Cardiac muscle cell (in vitro differentiated cells and primary cell): ENCODE results near the gene CCND2. TPM values are rescaled to one million over a fixed set of nuclear protein-coding genes. Genes with fewer than 3 reads are reported as not detected.

Experiments used
- DNase-seq, 2 donors: peaks; one replicate each; pipeline versions ENCODE4 v3.0.0 to v3.0.0-alpha.2; 2010 to 2017; ENCODE audit warnings: low read depth in 1 of 2, low spot score in 1 of 2
- H3K27ac ChIP-seq: fragments of 200-600 bp; sonication (generic); 2 replicates; pipeline ENCODE4 v1.5.1; 2016
- H3K27me3 ChIP-seq: fragments of 200-600 bp; sonication (generic); 2 replicates; pipeline ENCODE4 v1.6.0; 2016; ENCODE audit warnings: control low read depth
- H3K36me3 ChIP-seq: fragments of 200-600 bp; sonication (generic); 2 replicates; pipeline ENCODE4 v1.5.1; 2016; ENCODE audit warnings: control low read depth
- H3K4me1 ChIP-seq: fragments of 200-600 bp; sonication (generic); 2 replicates; pipeline ENCODE4 v1.8.1; 2017; ENCODE audit warnings: low read depth, mild to moderate bottlenecking, mixed run types
- H3K4me3 ChIP-seq: fragments of 200-600 bp; sonication (generic); 2 replicates; pipeline ENCODE4 v1.5.1; 2016; ENCODE audit warnings: mild to moderate bottlenecking
- H3K9me3 ChIP-seq: fragments of 200-600 bp; sonication (generic); 2 replicates; pipeline ENCODE4 v1.5.1; 2017; ENCODE audit warnings: low read depth, mild to moderate bottlenecking, control low read depth
- polyA plus RNA-seq: library from polyadenylated mRNA; unstranded; fragments of >200 nt; fragmentation: Nextera tagmentation; extraction: Ambion mirVana; gene quantifications from 2 replicates; pipeline ENCODE4 v1.2.1, GENCODE V29; 2016
- total RNA-seq: library from RNA; depleted of rRNA; stranded (reverse); fragments of >200 nt; gene quantifications from 2 replicates; pipeline ENCODE4 v1.2.3, GENCODE V29; 2016
- TF ChIP-seq, protein P1 (sequence below): IDR thresholded peaks from 2 replicates; pipeline ENCODE4 v1.5.1; 2012; ENCODE audit warnings: low read depth, mild to moderate bottlenecking, low read length

Gene CCND2
- total and polyA plus RNA-seq, 2 experiments from 2014 or later, result 89.9 to 91.5 TPM

DNA sequence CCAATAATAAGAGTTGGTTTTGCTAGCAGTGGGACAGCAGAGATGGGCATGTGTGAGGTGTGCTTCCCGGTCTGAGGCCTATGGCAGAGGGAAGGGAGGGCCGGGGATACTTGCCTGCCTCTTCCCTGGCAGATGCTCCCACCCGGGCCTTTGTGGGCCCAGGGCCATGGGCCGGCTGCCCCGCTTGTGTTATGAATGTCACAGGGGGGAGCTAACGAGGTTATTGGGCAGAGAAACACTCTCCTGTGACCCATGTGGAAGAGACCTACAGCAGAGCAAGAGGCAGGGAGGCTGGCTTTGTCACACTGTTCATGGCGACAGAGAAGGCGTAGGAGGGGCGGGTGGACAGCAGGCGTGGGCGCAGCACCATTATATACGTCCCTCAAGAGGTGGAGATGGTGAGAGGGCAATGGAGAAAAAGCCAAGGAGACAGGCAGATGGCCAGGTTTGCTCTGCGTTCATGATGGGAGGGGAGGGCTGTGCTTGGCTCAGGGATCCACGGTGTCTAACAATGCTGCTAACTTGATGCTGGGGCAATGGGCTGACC lies 13.3 kb downstream of the CCND2 start:
- H3K4me1 ChIP-seq, result peaks cover 23% of the 10 kb centered on the region
- no peak overlapping the region for H3K4me3 ChIP-seq
- DNase-seq, result no peak
- H3K27ac ChIP-seq, result no peak overlapping the region
- no peaks in the 10 kb centered on the region for H3K27me3 ChIP-seq
- TF ChIP-seq, protein P1, sequence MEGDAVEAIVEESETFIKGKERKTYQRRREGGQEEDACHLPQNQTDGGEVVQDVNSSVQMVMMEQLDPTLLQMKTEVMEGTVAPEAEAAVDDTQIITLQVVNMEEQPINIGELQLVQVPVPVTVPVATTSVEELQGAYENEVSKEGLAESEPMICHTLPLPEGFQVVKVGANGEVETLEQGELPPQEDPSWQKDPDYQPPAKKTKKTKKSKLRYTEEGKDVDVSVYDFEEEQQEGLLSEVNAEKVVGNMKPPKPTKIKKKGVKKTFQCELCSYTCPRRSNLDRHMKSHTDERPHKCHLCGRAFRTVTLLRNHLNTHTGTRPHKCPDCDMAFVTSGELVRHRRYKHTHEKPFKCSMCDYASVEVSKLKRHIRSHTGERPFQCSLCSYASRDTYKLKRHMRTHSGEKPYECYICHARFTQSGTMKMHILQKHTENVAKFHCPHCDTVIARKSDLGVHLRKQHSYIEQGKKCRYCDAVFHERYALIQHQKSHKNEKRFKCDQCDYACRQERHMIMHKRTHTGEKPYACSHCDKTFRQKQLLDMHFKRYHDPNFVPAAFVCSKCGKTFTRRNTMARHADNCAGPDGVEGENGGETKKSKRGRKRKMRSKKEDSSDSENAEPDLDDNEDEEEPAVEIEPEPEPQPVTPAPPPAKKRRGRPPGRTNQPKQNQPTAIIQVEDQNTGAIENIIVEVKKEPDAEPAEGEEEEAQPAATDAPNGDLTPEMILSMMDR, result no peak
- H3K9me3 ChIP-seq, result no peaks in the 10 kb centered on the region
- peaks cover 51% of the 10 kb centered on the region for H3K36me3 ChIP-seq

DNA sequence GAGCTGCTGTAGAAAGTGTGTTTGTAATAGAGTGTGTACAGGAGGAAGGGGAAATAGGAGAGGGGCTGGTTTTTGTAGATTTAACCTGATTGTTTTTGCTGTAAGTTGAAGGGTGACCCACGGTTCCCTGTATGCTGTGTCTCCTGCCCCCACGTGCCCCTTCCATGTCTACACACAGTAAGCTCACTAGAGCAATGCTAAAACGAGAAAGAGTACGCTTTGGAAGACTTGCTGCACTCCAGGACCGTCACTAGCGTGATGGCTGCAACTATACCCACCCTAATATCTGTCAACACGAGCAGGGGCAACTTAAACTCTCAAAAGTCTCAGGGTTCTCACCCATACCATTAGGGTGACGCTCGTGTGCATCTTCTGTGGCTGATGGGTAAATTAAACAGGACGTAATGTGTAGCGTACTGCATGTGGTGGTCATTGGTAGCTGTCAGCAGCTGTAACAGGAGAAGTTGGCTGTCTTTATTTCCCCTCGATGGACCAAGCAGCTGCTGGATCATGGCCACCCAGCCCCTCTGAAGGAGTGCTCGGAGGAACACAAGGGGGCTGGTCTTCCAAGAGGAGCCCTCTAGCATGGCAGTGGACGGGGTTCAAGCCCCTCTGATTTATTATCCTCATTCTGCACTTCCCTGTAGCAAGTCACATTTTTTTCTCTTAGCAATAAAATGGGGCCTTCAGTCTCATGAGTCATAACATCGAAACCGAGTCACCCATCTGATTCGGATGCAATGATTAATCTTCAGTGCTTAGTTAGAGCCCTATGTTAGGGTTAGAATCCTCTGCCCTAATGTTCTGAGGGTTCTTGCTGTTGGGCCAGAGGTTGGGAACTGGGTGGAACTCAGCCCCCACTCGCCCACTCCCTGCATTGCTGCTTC lies 14.0 kb downstream of the CCND2 start:
- Histone ChIP-seq H3K27me3 (no peaks in the 10 kb centered on the region), H3K4me1 (peaks cover 23% of the 10 kb centered on the region), H3K4me3 (no peak overlapping the region), H3K36me3 (peaks cover 51% of the 10 kb centered on the region), H3K27ac (no peak overlapping the region), H3K9me3 (no peaks in the 10 kb centered on the region)
- no peak for DNase-seq
- TF ChIP-seq, protein P1, result no peak

DNA sequence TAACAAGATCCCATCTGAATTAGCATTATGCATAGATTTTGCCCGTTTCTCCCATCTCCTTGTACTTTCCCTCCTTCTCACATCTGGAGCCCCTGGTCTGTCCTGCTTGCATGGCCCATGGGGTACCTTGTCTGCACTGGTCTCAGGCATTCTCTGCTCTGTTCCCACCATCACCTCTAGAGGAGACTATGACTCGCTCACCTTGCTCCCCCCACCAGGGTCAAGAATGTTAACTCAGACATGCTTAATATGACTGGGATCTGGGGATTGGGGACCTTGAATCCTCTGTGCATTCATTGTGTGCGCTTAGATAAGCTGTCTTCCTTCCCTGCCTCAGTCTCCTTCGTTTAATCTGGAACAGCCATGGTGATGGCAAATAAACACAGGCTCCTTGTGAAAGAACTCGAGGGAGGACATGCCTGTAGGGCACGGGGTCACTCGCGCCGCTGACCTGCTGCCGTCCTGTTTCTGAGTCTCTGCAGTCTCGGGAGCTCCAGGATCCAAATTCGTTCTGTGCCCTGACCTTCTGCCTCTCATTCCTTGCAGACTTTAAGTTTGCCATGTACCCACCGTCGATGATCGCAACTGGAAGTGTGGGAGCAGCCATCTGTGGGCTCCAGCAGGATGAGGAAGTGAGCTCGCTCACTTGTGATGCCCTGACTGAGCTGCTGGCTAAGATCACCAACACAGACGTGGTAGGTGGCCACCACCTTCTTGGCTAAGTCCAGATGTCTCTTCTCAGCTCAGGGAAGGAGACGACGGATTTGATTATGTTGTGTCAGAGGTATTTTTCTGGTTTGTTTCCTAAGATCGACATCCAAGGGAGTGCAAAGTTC lies 15.0 kb downstream of the CCND2 start:
- Histone ChIP-seq H3K9me3 (no peaks in the 10 kb centered on the region), H3K27ac (peak overlapping the region; percentile 88), H3K4me1 (peaks cover 23% of the 10 kb centered on the region), H3K4me3 (no peak overlapping the region), H3K27me3 (no peaks in the 10 kb centered on the region), H3K36me3 (peaks cover 47% of the 10 kb centered on the region)
- no peak for DNase-seq
- TF ChIP-seq, protein P1, result no peak

DNA sequence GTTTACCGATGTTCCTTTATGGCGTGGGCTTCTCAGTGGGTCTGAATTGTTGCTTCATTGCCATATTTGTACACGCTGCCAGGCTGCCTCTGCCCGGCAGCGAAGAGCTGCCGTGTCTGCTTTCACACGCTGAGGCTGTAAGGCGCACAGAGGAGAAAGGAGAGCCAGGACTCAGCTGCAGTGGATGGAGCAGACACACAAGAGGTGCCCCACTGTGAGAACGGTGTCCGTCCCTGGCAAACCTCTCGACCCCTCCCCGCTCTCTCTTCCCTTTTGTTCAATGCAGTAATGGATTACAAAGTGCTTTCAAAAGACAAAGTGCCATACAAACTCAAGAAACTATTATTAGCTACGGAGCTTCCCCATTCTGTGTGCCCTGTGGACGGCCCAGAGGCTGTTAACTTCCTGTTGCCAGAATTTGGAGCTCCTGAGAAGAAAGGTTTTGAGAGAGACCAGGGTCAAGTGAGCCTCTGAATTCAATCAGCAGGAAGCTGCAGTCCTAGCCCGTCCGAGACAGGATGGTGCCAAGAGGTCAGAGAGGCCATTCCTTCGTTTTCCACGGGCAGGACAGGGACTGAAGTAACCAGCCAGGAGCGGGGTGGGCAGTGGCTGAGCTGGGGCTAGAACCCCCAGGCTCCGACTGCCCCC lies 15.8 kb downstream of the CCND2 start:
- TF ChIP-seq, protein P1, result no peak
- Histone ChIP-seq H3K27me3 (no peaks in the 10 kb centered on the region), H3K9me3 (no peaks in the 10 kb centered on the region), H3K4me1 (peaks cover 23% of the 10 kb centered on the region), H3K27ac (peak overlapping the region; percentile 88), H3K36me3 (peaks cover 41% of the 10 kb centered on the region), H3K4me3 (no peak overlapping the region)
- DNase-seq, result peak in 1 of 2 donors; percentile 55
